Right lobe of liver (tissue), 4 donors: ENCODE results near the gene CEMIP2.

Experiments
- POLR2A ChIP-seq: fragments of 450-650 bp; IDR thresholded peaks from one replicate; pipeline ENCODE4 v1.6.1; 2017; ENCODE audit warnings: antibody characterized with exemption, mild to moderate bottlenecking
- TF ChIP-seq, protein P1 (sequence below), 4 donors: fragments of 200-600 bp in 3 of 4; fragments of 450-650 bp in 1 of 4; IDR thresholded peaks; one replicate each; pipeline versions ENCODE4 v1.5.1 to v1.8.0; 2016 to 2022; ENCODE audit warnings: antibody characterized with exemption in 4 of 4, mild to moderate bottlenecking in 2 of 4
- donor health status: DM: no; HTN: no; CAD: no.
- donor health status: DM: no; HTN: no; CAD: no.
- donor health status: DM: no; HTN: yes; CAD: no.

DNA sequence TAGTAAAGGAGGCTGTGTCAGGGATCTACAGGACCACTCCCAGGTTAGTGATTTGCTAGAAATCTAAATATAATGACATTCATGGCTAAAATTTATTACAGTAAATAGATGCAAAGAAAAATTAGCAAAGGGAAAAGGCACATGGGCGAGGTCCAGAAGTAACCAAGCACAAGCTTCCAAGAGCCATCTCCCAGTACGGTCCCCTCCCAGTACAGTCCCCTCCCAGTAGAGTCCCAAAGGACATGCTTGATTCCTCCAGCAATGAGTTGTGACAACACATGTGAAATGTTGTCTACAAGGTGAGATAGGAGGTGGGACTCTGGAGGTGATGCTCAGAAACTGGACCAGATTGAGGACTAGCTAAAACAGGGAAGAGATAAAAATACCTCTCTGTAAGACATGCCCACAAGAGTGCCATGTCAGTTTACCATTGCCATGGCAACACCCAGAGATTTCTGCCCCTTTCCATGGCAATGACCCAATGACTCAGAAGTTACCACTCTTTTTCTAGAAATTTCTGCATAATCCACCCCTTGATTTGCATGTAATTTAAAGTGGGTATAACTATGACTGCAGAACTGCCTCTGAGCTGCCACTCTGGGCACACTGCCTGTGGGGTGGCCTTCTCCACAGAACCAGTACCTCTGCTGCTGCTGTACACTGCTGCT is 27.9 kb upstream of the CEMIP2 start:
- TF ChIP-seq, protein P1, sequence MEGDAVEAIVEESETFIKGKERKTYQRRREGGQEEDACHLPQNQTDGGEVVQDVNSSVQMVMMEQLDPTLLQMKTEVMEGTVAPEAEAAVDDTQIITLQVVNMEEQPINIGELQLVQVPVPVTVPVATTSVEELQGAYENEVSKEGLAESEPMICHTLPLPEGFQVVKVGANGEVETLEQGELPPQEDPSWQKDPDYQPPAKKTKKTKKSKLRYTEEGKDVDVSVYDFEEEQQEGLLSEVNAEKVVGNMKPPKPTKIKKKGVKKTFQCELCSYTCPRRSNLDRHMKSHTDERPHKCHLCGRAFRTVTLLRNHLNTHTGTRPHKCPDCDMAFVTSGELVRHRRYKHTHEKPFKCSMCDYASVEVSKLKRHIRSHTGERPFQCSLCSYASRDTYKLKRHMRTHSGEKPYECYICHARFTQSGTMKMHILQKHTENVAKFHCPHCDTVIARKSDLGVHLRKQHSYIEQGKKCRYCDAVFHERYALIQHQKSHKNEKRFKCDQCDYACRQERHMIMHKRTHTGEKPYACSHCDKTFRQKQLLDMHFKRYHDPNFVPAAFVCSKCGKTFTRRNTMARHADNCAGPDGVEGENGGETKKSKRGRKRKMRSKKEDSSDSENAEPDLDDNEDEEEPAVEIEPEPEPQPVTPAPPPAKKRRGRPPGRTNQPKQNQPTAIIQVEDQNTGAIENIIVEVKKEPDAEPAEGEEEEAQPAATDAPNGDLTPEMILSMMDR (IDR thresholded peaks at IDR 0.05): no peak
- no peak for TF ChIP-seq POLR2A
